Measurements from ENCODE around the gene SCAPER.

- TF ChIP-seq POLR2AphosphoS5 (IDR thresholded peaks at IDR 0.05; ENCODE audit: low read depth, low read length) (no peak), REST (IDR thresholded peaks at IDR 0.05; ENCODE audit: insufficient read depth in 1 of 2, low read depth in 2 of 2, low read length in 2 of 2) (no peak), SIN3A (IDR thresholded peaks at IDR 0.05; ENCODE audit: borderline replicate concordance, insufficient read depth, low read length) (no peak), TAF1 (IDR thresholded peaks at IDR 0.05; ENCODE audit: borderline replicate concordance, insufficient read depth, low read length) (no peak)
These were observed 518.2 kb downstream of the SCAPER start for GRCh38 chr15:76386926-76387325.

Data from PFSK-1 (cell line).